Dedifferentiated amniotic fluid mesenchymal stem cell (primary cell): ENCODE measurements around the gene SYT9.

Experiments
- DNase-seq: peaks from one replicate; pipeline ENCODE4 v3.0.0-alpha.2; 2016; ENCODE audit errors: extremely low spot score

The SYT9 gene

GRCh38 chr11:7469351-7469865 is 217.7 kb downstream of the SYT9 start:
- no peak for DNase-seq

- no peak for DNase-seq
These were observed 219.4 kb downstream of the SYT9 start for GRCh38 chr11:7471071-7471470.

GRCh38 chr11:7473717-7474116 is 222.0 kb downstream of the SYT9 start:
- no peak for DNase-seq

GRCh38 chr11:7480113-7480512 is 228.4 kb downstream of the SYT9 start:
- no peak for DNase-seq

GRCh38 chr11:7484131-7484530 is 232.4 kb downstream of the SYT9 start:
- no peak for DNase-seq

- DNase-seq = no peak
These were observed 232.9 kb downstream of the SYT9 start for GRCh38 chr11:7484645-7485044.

- peak; percentile 36 for DNase-seq
These were observed 233.7 kb downstream of the SYT9 start, which contains the start of gene OLFML1 for GRCh38 chr11:7485186-7486097. TSS of gene OLFML1 (plus strand) at chr11:7485506. CDS start at chr11:7485876, 370 bp downstream.

GRCh38 chr11:7486098-7486780 is 234.5 kb downstream of the SYT9 start:
- DNase-seq = no peak

GRCh38 chr11:7486781-7487140 is 235.1 kb downstream of the SYT9 start:
- no peak for DNase-seq

GRCh38 chr11:7487360-7487759 is 235.7 kb downstream of the SYT9 start:
- DNase-seq = no peak

- DNase-seq = no peak
These were observed 237.0 kb downstream of the SYT9 start for GRCh38 chr11:7488681-7489080.

GRCh38 chr11:7489376-7489775 is 237.7 kb downstream of the SYT9 start:
- no peak for DNase-seq

- no peak for DNase-seq
These were observed 238.3 kb downstream of the SYT9 start for GRCh38 chr11:7490054-7490453.

- DNase-seq = no peak
These were observed 238.8 kb downstream of the SYT9 start for GRCh38 chr11:7490535-7490934.

- no peak for DNase-seq
These were observed 240.5 kb downstream of the SYT9 start for GRCh38 chr11:7492253-7492652.

GRCh38 chr11:7493670-7494069 is 242.0 kb downstream of the SYT9 start:
- no peak for DNase-seq

GRCh38 chr11:7494086-7494745 is 242.5 kb downstream of the SYT9 start:
- DNase-seq = no peak

- no peak for DNase-seq
These were observed 244.3 kb downstream of the SYT9 start for GRCh38 chr11:7495882-7496551.

- no peak for DNase-seq
These were observed 246.5 kb downstream of the SYT9 start for GRCh38 chr11:7498193-7498592.

- DNase-seq = no peak
These were observed 247.4 kb downstream of the SYT9 start for GRCh38 chr11:7499081-7499480.

GRCh38 chr11:7500251-7500650 is 248.5 kb downstream of the SYT9 start:
- DNase-seq = no peak

GRCh38 chr11:7501251-7501650 is 249.5 kb downstream of the SYT9 start:
- no peak for DNase-seq
